HG03378 (cell line): ENCODE results near the gene OR51E2.
"Not testable (repeated sequence)": the region's sequence is repeated elsewhere in the genome, so short reads cannot be mapped to it uniquely, and the experiment has no call there.

ENCODE experiments used
- ATAC-seq: cut with Tn5 transposase; IDR thresholded peaks from one replicate; pipeline ENCODE4 v1.9.1; 2021; ENCODE audit warnings: mild to moderate bottlenecking, moderate library complexity; ENCODE audit not compliant: unreplicated experiment

OR51E2 gene

DNA sequence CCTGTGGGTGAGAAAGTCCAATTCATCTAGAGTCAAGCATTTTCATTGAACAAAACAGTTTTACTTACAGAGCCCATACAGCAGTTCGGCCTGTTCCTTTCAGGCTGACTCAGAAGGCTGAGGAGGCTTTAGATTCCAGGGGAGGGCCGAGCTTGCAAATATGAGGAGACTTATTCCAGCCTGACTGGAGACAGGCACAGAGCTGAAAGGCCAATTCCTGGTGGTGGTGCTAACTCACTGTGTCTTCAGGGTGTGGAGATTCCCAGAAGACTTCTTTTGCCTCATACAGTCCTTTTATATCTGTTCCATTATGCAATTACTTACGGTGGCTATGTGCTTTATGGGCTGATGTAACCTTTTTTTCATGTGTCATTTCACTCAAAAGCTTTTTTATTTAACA lies at the start of gene OR51E2:
OR51E2 (minus strand) TSS at position 269 of the 400 bp plus-strand sequence. CDS start 15,142 bp downstream, outside the sequence.
- ATAC-seq, result no peak

GRCh38 chr11:4740735-4741134 lies 43.1 kb upstream of the OR51E2 start:
- ATAC-seq, result no peak

GRCh38 chr11:4727171-4727570 lies 29.5 kb upstream of the OR51E2 start:
- no peak for ATAC-seq

GRCh38 chr11:4722616-4723534 lies 25.2 kb upstream of the OR51E2 start:
- ATAC-seq, result not testable (repeated sequence)

DNA sequence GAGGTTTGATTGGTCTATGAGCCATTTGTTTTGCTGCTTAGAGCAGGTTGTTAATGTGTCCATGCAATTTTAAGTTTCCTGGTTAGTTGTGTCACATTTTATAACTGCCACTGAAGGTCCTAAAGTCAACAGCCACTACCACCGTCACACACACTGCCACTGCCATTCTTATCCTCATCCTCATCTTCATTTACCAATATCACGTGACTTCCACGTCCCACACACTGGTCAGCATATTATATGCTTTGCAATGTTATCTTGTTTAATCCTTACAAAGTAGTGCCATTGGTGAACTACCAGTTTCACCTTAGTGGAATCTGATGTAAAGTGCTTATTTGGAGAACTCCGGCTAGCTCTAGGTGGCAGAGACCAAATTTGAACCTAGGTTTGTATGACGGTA lies 16.6 kb upstream of the OR51E2 start:
- ATAC-seq, result no peak

DNA sequence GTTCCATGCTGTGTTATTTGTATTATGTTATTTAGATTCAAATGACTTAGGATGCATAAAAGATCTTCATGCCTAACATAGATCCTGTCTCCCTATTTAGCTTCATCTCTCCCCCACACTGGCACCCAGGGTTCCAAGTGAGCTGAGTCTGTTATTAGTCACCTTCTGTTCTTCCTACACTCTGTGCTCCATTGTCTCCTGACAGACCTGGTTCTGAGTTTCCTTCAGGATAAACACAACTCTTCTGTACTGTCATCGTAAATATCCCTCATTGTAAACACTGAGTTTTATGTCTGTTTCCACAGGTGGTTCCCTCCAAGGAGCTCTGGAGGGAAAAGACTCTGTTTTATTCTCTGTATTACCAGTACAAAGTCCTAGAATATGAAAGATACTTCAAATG lies 15.6 kb upstream of the OR51E2 start:
- ATAC-seq, result no peak

DNA sequence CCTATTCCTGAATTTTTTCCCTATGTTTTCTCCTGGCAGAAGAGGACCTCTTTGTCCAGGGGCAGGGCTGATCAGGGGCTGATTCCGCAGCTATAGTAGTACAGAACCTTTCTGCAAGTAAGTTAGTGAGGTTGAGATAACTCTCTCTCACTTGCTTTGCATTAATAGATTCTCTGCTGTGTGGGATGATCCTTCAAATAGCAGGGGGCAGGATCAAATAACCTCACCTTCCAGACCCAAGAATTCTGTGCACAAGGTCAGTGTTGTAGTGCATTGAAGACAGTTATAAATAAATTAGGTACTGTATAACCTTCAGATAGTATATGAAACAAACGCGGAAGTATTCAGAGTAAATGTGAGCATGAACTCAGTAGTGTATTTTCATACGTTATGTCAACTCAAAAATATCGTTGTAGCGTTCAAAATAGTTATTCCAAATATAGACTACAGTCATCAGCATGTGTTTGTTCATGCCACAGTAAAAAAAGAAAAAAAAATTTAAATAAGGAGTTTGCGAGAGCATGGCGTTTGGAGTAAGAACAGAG lies 7.2 kb upstream of the OR51E2 start:
- no peak for ATAC-seq

- no peak for ATAC-seq
These were observed 6.6 kb upstream of the OR51E2 start, which contains the start of gene MMP26 for GRCh38 chr11:4704054-4704789. TSS of gene MMP26 (plus strand) at chr11:4704784.

- no peak for ATAC-seq
These were observed 2.8 kb upstream of the OR51E2 start for GRCh38 chr11:4700436-4700820.

GRCh38 chr11:4699697-4700435 lies 2.2 kb upstream of the OR51E2 start:
- peak; percentile 96 for ATAC-seq

DNA sequence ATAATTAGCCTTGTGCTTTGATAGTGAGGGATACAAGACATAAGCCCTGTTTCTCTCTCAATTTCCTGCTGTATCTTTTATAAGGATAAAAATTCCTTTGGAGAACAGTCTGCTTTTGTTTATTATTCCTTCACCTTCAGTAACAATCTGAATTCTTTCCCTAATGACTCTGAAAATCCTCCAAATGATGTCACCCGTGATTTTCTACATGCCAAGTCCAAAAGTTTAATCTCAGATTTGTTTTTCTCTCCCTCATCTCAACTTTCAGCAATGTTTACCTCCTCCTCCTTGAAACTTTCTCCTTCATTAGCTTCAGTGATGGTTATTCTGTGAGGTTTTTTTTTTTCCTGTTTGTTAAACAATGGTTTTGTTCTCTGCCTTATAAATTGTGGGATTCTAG lies 2.2 kb downstream of the OR51E2 start:
- no peak for ATAC-seq

GRCh38 chr11:4684631-4685285 lies 12.9 kb downstream of the OR51E2 start:
- ATAC-seq, result no peak

- ATAC-seq, result no peak
These were observed 14.8 kb downstream of the OR51E2 start for GRCh38 chr11:4682623-4683419.

DNA sequence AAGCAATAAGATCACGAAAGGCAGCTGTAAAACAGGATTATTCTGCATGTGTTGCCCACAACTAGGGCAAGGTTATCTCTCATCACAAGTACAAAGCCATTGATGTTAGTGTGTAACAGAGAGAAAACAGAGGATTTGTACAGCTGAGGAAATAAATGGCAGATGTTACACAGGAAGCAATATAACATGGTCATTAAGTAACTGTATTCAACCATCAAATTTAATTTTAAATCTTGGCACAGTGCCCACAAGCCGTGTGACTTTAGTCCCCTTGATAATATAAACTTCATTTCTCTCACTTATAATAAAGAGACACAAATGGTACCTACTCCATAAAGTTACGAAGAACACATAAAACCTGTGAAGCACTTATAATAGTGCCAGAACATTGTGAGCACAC lies 17.3 kb downstream of the OR51E2 start:
- no peak for ATAC-seq

DNA sequence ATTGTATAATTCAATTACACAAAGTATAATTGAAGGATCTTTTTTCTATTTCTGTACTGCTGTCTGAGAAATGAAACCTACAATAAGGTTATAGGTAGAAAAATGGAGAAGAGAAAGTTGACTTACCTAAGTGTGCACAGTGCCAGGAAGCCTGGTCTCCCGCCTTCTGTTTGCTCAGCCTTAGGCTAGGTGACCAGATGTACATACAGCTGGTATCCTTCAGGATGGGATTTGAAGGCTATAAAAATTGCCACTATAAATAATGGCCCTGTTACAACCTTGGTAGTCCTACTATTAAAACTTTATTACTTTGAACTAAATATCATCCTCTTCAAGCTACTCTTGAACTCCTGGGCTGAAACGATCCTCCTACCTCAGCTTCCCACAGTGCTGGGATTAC lies 19.7 kb downstream of the OR51E2 start:
- ATAC-seq, result no peak

DNA sequence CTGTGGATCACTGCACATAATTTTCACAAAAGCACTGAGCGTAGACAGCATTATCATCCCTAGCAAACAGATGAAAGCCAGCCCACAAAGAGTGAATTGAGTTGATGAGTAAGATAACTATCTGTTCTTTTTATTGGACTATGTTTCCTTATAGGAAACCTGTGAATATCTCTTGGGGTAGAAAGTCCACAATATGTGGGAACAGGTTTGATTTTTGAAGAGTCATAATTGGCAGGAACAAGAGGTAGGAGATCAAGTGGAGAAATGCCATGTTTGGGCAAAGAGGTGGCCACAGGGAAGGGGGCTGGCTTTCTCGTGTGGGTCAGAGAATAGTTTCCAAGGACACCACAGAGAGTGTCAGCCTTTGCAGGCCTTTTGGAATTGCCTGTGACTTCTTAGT lies 23.9 kb downstream of the OR51E2 start:
- ATAC-seq, result no peak

GRCh38 chr11:4672470-4672869 lies 25.2 kb downstream of the OR51E2 start:
- ATAC-seq, result no peak

- ATAC-seq, result no peak
These were observed 25.9 kb downstream of the OR51E2 start for GRCh38 chr11:4671741-4672140.

DNA sequence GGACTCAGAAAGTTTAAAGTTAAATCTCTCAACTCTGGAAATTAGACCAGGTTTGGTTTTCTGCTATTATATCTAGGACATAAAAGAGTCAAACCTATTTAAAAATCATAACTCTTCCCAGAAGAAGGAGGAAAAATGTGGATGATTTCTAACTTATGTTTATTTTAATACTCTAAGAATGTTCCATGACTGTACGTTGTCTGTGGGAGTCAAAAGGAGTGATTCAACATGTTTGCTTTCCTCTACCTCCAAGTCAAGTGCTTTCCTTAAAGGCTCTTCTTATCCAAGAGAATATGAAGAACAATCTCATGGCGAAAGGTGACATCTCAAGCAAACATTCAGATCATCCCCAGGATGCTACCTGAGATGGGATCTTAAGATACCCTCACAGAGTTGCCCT lies 32.2 kb downstream of the OR51E2 start:
- ATAC-seq, result no peak

- no peak for ATAC-seq
These were observed 32.9 kb downstream of the OR51E2 start for GRCh38 chr11:4664786-4665185.
